NCI-H2196 (cell line): Measurements from ENCODE around the gene FBXO11.
"Not testable (repeated sequence)": the region's sequence is repeated elsewhere in the genome, so short reads cannot be mapped to it uniquely, and the experiment has no call there.

Experiments used
- DNase-seq: peaks from one replicate; lab custom pipeline; 2025; ENCODE audit not compliant: unreplicated experiment; lab: John Stamatoyannopoulos, UW

FBXO11 gene

GRCh38 chr2:47899915-47900816 is 6.1 kb downstream of the FBXO11 start:
- DNase-seq = no peak

- DNase-seq = no peak
Observed at GRCh38 chr2:47897883-47898731, 8.2 kb downstream of the FBXO11 start.

- not testable (repeated sequence) for DNase-seq
Observed at GRCh38 chr2:47897191-47897882, 9.0 kb downstream of the FBXO11 start.

GRCh38 chr2:47896450-47896968 is 9.8 kb downstream of the FBXO11 start:
- no peak for DNase-seq

GRCh38 chr2:47893771-47894170 is 12.5 kb downstream of the FBXO11 start:
- no peak for DNase-seq

GRCh38 chr2:47892338-47892730 is 14.0 kb downstream of the FBXO11 start:
- no peak for DNase-seq

GRCh38 chr2:47891369-47892337 is 14.6 kb downstream of the FBXO11 start:
- DNase-seq = no peak

GRCh38 chr2:47890711-47891368 is 15.5 kb downstream of the FBXO11 start:
- DNase-seq = no peak

GRCh38 chr2:47888581-47889280 is 17.6 kb downstream of the FBXO11 start:
- no peak for DNase-seq

GRCh38 chr2:47876912-47877311 is 29.4 kb downstream of the FBXO11 start:
- DNase-seq = no peak

- DNase-seq = no peak
Observed at GRCh38 chr2:47872941-47873340, 33.4 kb downstream of the FBXO11 start.

- no peak for DNase-seq
Observed at GRCh38 chr2:47870641-47871540, 35.4 kb downstream of the FBXO11 start.

- DNase-seq = no peak
Observed at GRCh38 chr2:47869859-47870595, 36.3 kb downstream of the FBXO11 start.

- DNase-seq = no peak
Observed at GRCh38 chr2:47868611-47869352, 37.5 kb downstream of the FBXO11 start.

GRCh38 chr2:47867205-47867604 is 39.1 kb downstream of the FBXO11 start:
- peak; percentile 7 for DNase-seq

- no peak for DNase-seq
Observed at GRCh38 chr2:47864566-47864965, 41.7 kb downstream of the FBXO11 start.
